ENCODE measurements around the gene MPP2. TPM values are rescaled to one million over a fixed set of nuclear protein-coding genes. Genes with fewer than 3 reads are reported as not detected.

MPP2 gene
- total RNA-seq, 1 experiment from 2014 or later = 5.5 TPM

DNA sequence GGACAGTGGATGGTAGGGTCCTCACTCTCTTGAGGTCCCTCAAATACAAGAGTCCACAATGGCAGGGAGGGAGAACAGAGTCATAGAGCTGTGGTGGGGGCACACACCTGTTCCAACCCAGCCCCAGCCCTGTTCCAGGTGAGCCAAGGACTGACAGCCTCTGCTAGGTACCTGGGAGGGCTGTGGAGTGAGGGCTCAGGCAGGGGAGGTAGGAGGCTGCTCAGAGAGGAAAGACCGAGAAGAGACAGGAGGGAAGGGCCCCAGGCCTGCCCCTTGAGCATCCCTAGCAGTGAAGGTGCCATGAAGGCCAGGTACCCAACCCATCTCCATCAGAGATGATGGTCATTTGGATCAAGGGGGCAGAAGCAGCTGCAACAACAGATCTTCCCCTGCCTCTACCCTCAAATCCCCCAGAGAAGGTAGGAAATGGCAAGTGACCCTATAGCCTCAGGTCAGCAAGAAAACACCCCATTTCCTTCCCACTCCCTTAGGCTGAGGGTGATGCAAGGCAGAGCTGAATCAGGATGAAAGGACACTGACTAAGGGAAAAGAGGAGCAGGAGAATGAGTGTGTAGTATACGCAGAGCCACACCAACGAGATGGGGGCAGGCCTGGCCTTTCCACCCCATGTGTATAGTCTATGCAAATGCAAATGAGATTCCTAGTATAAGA lies 31.7 kb downstream of the MPP2 start:
- Mint-ChIP-seq H3K27ac (ENCODE audit: unreplicated experiment) (no peak overlapping the region), H3K27me3 (ENCODE audit: unreplicated experiment) (peaks cover 53% of the 10 kb centered on the region), H3K4me3 (ENCODE audit: low read depth, unreplicated experiment) (no peak overlapping the region), H3K36me3 (ENCODE audit: insufficient read depth, unreplicated experiment) (no peaks in the 10 kb centered on the region), H3K9me3 (ENCODE audit: low read depth, unreplicated experiment) (no peaks in the 10 kb centered on the region), H3K4me1 (ENCODE audit: low read depth, unreplicated experiment) (peaks cover 18% of the 10 kb centered on the region)
- intact Hi-C loops (cut with micrococcal nuclease; ENCODE audit: unreplicated experiment) = loop anchor here (10.0 kb wide), 1 partner anchor 119 kb away; no protein-coding TSS in a partner anchor
- no TSS peak for BruUV-seq (replicated peaks)
- TF ChIP-seq, protein P1, sequence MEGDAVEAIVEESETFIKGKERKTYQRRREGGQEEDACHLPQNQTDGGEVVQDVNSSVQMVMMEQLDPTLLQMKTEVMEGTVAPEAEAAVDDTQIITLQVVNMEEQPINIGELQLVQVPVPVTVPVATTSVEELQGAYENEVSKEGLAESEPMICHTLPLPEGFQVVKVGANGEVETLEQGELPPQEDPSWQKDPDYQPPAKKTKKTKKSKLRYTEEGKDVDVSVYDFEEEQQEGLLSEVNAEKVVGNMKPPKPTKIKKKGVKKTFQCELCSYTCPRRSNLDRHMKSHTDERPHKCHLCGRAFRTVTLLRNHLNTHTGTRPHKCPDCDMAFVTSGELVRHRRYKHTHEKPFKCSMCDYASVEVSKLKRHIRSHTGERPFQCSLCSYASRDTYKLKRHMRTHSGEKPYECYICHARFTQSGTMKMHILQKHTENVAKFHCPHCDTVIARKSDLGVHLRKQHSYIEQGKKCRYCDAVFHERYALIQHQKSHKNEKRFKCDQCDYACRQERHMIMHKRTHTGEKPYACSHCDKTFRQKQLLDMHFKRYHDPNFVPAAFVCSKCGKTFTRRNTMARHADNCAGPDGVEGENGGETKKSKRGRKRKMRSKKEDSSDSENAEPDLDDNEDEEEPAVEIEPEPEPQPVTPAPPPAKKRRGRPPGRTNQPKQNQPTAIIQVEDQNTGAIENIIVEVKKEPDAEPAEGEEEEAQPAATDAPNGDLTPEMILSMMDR (IDR thresholded peaks at IDR 0.05; ENCODE audit: unreplicated experiment) = no peak
- CTCF ChIA-PET = no interaction called here
- DNase-seq = no peak

DNA sequence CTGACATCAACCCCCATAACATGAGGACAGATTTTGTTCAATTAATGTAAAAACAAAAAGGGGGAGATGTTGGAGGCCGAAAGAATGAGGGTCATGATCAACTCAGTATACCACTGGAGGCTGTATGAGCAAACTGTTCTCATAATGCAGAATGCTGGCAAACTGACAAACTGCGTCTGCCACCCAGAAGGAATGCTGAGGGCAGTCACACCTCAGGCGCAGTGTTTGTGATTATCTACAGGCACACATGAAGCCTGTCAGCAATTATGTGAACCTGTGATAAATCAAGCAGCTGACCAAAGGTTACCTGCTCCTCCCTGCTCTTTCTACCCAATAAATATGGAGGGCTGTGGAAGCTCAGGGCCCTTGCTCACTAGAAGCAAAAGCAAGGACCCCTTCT lies 33.0 kb downstream of the MPP2 start:
- Mint-ChIP-seq H3K27me3 (ENCODE audit: unreplicated experiment) (peaks cover 65% of the 10 kb centered on the region), H3K27ac (ENCODE audit: unreplicated experiment) (no peak overlapping the region), H3K9me3 (ENCODE audit: low read depth, unreplicated experiment) (no peaks in the 10 kb centered on the region), H3K4me1 (ENCODE audit: low read depth, unreplicated experiment) (peaks cover 18% of the 10 kb centered on the region), H3K36me3 (ENCODE audit: insufficient read depth, unreplicated experiment) (no peaks in the 10 kb centered on the region), H3K4me3 (ENCODE audit: low read depth, unreplicated experiment) (no peak overlapping the region)
- intact Hi-C loops (cut with micrococcal nuclease; ENCODE audit: unreplicated experiment) = loop anchor here (10.0 kb wide), 1 partner anchor 121 kb away; no protein-coding TSS in a partner anchor
- BruUV-seq (replicated peaks) = no TSS peak
- CTCF ChIA-PET = no interaction called here
- TF ChIP-seq, protein P1 (IDR thresholded peaks at IDR 0.05; ENCODE audit: unreplicated experiment) = no peak
- no peak for DNase-seq

DNA sequence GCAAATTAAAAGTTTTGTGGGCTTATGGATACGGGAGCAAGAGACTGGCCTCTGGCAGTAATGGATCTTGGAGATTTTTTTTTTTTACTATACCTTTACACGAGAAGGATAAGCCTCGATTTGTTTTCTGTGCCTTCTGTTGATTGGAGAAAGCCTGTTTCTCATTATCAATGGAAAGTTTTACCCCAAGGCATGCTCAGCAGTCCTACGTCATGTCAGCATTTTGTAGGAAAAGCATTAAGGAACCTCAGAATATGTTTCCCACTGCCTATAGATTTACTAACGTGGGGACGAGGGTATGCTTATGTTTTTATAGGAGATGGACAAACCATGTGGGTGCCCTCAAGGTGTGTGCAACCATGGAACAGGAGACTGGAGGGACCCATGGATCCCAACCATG lies 33.5 kb downstream of the MPP2 start:
- H3K27ac Mint-ChIP-seq (ENCODE audit: unreplicated experiment) = no peak overlapping the region
- intact Hi-C loops (cut with micrococcal nuclease; ENCODE audit: unreplicated experiment) = loop anchor here (10.0 kb wide), 1 partner anchor 121 kb away; no protein-coding TSS in a partner anchor
- H3K4me3 Mint-ChIP-seq (ENCODE audit: low read depth, unreplicated experiment) = no peak overlapping the region
- H3K36me3 Mint-ChIP-seq (ENCODE audit: insufficient read depth, unreplicated experiment) = no peaks in the 10 kb centered on the region
- CTCF ChIA-PET = no interaction called here
- DNase-seq = no peak
- TF ChIP-seq, protein P1 (IDR thresholded peaks at IDR 0.05; ENCODE audit: unreplicated experiment) = no peak
- H3K27me3 Mint-ChIP-seq (ENCODE audit: unreplicated experiment) = peaks cover 70% of the 10 kb centered on the region
- peaks cover 14% of the 10 kb centered on the region for H3K4me1 Mint-ChIP-seq (ENCODE audit: low read depth, unreplicated experiment)
- H3K9me3 Mint-ChIP-seq (ENCODE audit: low read depth, unreplicated experiment) = no peaks in the 10 kb centered on the region
- no TSS peak for BruUV-seq (replicated peaks)

DNA sequence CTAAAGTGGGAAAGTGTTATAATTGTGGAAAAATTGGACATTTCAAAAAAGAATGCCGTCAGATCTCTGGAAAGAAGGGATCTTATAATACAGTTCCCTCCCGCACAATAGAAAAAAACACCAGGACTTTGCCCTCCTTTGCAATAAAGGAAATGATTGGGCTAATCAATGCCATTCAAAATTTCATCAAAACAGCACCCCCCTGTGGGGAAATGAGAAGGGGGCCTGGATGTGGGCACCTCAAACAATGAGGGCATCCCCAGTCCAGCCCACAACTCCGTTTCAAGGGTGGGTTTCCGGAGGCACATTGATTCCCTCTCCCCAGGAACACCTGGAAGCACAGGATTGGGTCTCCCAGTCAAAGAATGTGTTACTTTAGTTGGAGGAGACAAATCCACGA lies 34.2 kb downstream of the MPP2 start:
- no peak for DNase-seq
- Mint-ChIP-seq H3K9me3 (ENCODE audit: low read depth, unreplicated experiment) (no peaks in the 10 kb centered on the region), H3K4me1 (ENCODE audit: low read depth, unreplicated experiment) (peaks cover 11% of the 10 kb centered on the region), H3K27me3 (ENCODE audit: unreplicated experiment) (peaks cover 77% of the 10 kb centered on the region), H3K27ac (ENCODE audit: unreplicated experiment) (no peak overlapping the region), H3K36me3 (ENCODE audit: insufficient read depth, unreplicated experiment) (no peaks in the 10 kb centered on the region), H3K4me3 (ENCODE audit: low read depth, unreplicated experiment) (no peak overlapping the region)
- CTCF ChIA-PET = no interaction called here
- TF ChIP-seq, protein P1 (IDR thresholded peaks at IDR 0.05; ENCODE audit: unreplicated experiment) = peak; percentile 18
- intact Hi-C loops (cut with micrococcal nuclease; ENCODE audit: unreplicated experiment) = loop anchor here (10.0 kb wide), 1 partner anchor 122 kb away; no protein-coding TSS in a partner anchor
- no TSS peak for BruUV-seq (replicated peaks)
